K562 (cell line): ENCODE measurements around the gene DCAF7.

Experiments
- CTCF ChIP-seq, 3 experiments: IDR thresholded peaks in 2 of 3; conservative IDR thresholded peaks in 1 of 3; 2 replicates each; pipeline ENCODE4 v1.5.1; 2011 to 2012; ENCODE audit warnings: low read length in 3 of 3, mild to moderate bottlenecking in 3 of 3, control low read depth in 2 of 3, improper control_type of control experiment in 1 of 3, inconsistent platforms in 1 of 3, low read depth in 1 of 3, mixed read lengths in 1 of 3, moderate library complexity in 1 of 3; ENCODE audit not compliant: insufficient read depth in 2 of 3
- ESRRA ChIP-seq: fragments of 450-650 bp; IDR thresholded peaks from 2 replicates; pipeline ENCODE4 v1.6.1; 2014; ENCODE audit warnings: low read depth, mild to moderate bottlenecking, moderate library complexity, borderline replicate concordance
- HNRNPLL ChIP-seq: fragments of 200-400 bp; formaldehyde crosslinking; IDR thresholded peaks from 2 replicates; pipeline ENCODE4 v1.6.1; 2017; ENCODE audit warnings: low read length, low read depth, mild to moderate bottlenecking; ENCODE audit not compliant: poor library complexity, severe bottlenecking

GRCh38 chr17:63515426-63515825 lies 34.9 kb upstream of the DCAF7 start:
- no peak for TF ChIP-seq CTCF (IDR thresholded peaks at IDR 0.05 in 2 of 3, conservative IDR thresholded peaks at IDR 0.05 in 1 of 3; ENCODE audit: insufficient read depth in 2 of 3, low read depth in 1 of 3, low read length in 3 of 3)
- no peak for TF ChIP-seq ESRRA
- no peak for TF ChIP-seq HNRNPLL
